ENCODE data around the gene MID1. TPM values are rescaled to one million over a fixed set of nuclear protein-coding genes. Genes with fewer than 3 reads are reported as not detected.

The MID1 gene
- polyA plus RNA-seq, 3 donors = 0.05 to 0.10 TPM; not detected in 1

GRCh38 chrX:10554612-10555270 lies 65.6 kb downstream of the MID1 start:
- WGBS (ENCODE audit: insufficient coverage) = no CpG with 5 or more reads among the region's 6 CpGs
- Mint-ChIP-seq H3K9me3 (peaks cover 0 to 8% (median 3%) of the 10 kb centered on the region in 7 donors), H3K27ac (no peak overlapping the region), H3K27me3 (ENCODE audit: low read depth in 3 of 3) (no peaks in the 10 kb centered on the region), H3K36me3 (no peaks in the 10 kb centered on the region), H3K4me1 (no peaks in the 10 kb centered on the region), H3K4me3 (no peak overlapping the region)
- Histone ChIP-seq H3K4me2 (replicated peaks; ENCODE audit: extremely low read depth, low read length, poor library complexity, severe bottlenecking) (no peak overlapping the region), H3K4me3 (replicated peaks in 1 of 3; ENCODE audit: low read depth in 2 of 3, low read length in 3 of 3) (no peak overlapping the region), H2AFZ (ENCODE audit: insufficient read depth, low read depth, low read length, poor library complexity, severe bottlenecking) (no peak overlapping the region), H3K4me1 (ENCODE audit: control insufficient read depth in 1 of 2, insufficient read depth in 2 of 2, low read length in 2 of 2) (no peaks in the 10 kb centered on the region), H3K27me3 (ENCODE audit: control insufficient read depth in 2 of 2, insufficient read depth in 2 of 2, low read length in 2 of 2) (no peaks in the 10 kb centered on the region), H4K20me1 (ENCODE audit: insufficient read depth, low read length) (no peaks in the 10 kb centered on the region), H3K79me2 (ENCODE audit: insufficient read depth, low read length) (no peaks in the 10 kb centered on the region), H3K9ac (ENCODE audit: insufficient read depth, low read length, poor library complexity, severe bottlenecking) (no peak overlapping the region), H3K9me3 (replicated peaks in 1 of 2; ENCODE audit: control insufficient read depth in 1 of 2, insufficient read depth in 1 of 2, low read length in 2 of 2) (no peaks in the 10 kb centered on the region), H3K27ac (ENCODE audit: low read depth in 1 of 2, low read length in 2 of 2) (no peak overlapping the region), H3K36me3 (replicated peaks in 1 of 2; ENCODE audit: control insufficient read depth in 1 of 2, insufficient read depth in 2 of 2, low read length in 2 of 2) (no peaks in the 10 kb centered on the region)
- no peak for DNase-seq
- intact Hi-C loops (cut with micrococcal nuclease) = no loop called here
- TF ChIP-seq CTCF (IDR thresholded peaks at IDR 0.05) = no peak

GRCh38 chrX:10549280-10549679 lies 71.1 kb downstream of the MID1 start:
- Histone ChIP-seq H3K36me3 (replicated peaks in 1 of 2; ENCODE audit: control insufficient read depth in 1 of 2, insufficient read depth in 2 of 2, low read length in 2 of 2) (no peaks in the 10 kb centered on the region), H4K20me1 (ENCODE audit: insufficient read depth, low read length) (no peaks in the 10 kb centered on the region), H3K9ac (ENCODE audit: insufficient read depth, low read length, poor library complexity, severe bottlenecking) (no peak overlapping the region), H3K4me1 (ENCODE audit: control insufficient read depth in 1 of 2, insufficient read depth in 2 of 2, low read length in 2 of 2) (no peaks in the 10 kb centered on the region), H3K4me3 (replicated peaks in 1 of 3; ENCODE audit: low read depth in 2 of 3, low read length in 3 of 3) (no peak overlapping the region), H3K9me3 (replicated peaks in 1 of 2; ENCODE audit: control insufficient read depth in 1 of 2, insufficient read depth in 1 of 2, low read length in 2 of 2) (no peaks in the 10 kb centered on the region), H3K27me3 (ENCODE audit: control insufficient read depth in 2 of 2, insufficient read depth in 2 of 2, low read length in 2 of 2) (no peaks in the 10 kb centered on the region), H3K79me2 (ENCODE audit: insufficient read depth, low read length) (no peaks in the 10 kb centered on the region), H3K27ac (ENCODE audit: low read depth in 1 of 2, low read length in 2 of 2) (no peak overlapping the region), H3K4me2 (replicated peaks; ENCODE audit: extremely low read depth, low read length, poor library complexity, severe bottlenecking) (no peak overlapping the region), H2AFZ (ENCODE audit: insufficient read depth, low read depth, low read length, poor library complexity, severe bottlenecking) (no peak overlapping the region)
- no CpG with 5 or more reads among the region's 2 CpGs for WGBS (ENCODE audit: insufficient coverage)
- no peak overlapping the region for H3K4me3 Mint-ChIP-seq
- no peaks in the 10 kb centered on the region for H3K36me3 Mint-ChIP-seq
- no peaks in the 10 kb centered on the region for H3K4me1 Mint-ChIP-seq
- H3K27me3 Mint-ChIP-seq (ENCODE audit: low read depth in 3 of 3) = peaks cover 0 to 4% (median 0%) of the 10 kb centered on the region in 3 donors
- no peak for TF ChIP-seq CTCF (IDR thresholded peaks at IDR 0.05)
- DNase-seq = no peak
- H3K9me3 Mint-ChIP-seq = peaks cover 0 to 6% (median 0%) of the 10 kb centered on the region in 7 donors
- intact Hi-C loops (cut with micrococcal nuclease) = no loop called here
- H3K27ac Mint-ChIP-seq = no peak overlapping the region
